ENCODE data around the gene NRF1.

- no peak for TF ChIP-seq ZBTB33 (IDR thresholded peaks at IDR 0.05; ENCODE audit: extremely low read depth, insufficient replicate concordance, low read length)
- no peak for TF ChIP-seq CTCF (IDR thresholded peaks at IDR 0.05 in 2 of 3, conservative IDR thresholded peaks at IDR 0.05 in 1 of 3; ENCODE audit: borderline replicate concordance in 1 of 3, insufficient read depth in 1 of 3, low read depth in 2 of 3, low read length in 2 of 3)
- TF ChIP-seq MAX (IDR thresholded peaks at IDR 0.05) = no peak
- TF ChIP-seq YY1 (IDR thresholded peaks at IDR 0.05; ENCODE audit: extremely low read depth, insufficient replicate concordance, low read depth, low read length) = no peak
- TF ChIP-seq POLR2AphosphoS5 (IDR thresholded peaks at IDR 0.05; ENCODE audit: low read depth, low read length) = no peak
These were observed 130.7 kb downstream of the NRF1 start for GRCh38 chr7:129742256-129742655.
